Embryonic facial prominence (tissue), 1 donor: ENCODE measurements around the gene GSTA2.
"Not testable (repeated sequence)": the region's sequence is repeated elsewhere in the genome, so short reads cannot be mapped to it uniquely, and the experiment has no call there.

Source experiments
- DNase-seq: peaks from one replicate; pipeline ENCODE4 v3.0.0-alpha.2; 2016; ENCODE audit errors: extremely low spot score

GSTA2 gene

DNA sequence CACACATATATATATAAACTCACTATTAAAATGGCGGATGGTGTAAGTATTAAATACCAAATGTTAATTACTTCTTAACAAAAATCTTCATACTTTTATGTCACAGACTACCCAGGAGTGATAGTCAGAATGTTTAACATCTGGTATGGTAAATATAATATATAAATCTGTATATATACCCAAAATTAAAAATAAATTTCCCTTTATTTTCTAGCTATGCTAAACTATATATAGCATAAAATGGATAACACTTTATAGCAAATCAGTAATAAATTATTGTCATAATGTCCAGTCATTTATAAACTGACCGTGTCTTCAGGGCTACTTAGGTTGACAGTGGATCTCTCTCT lies 37.1 kb downstream of the GSTA2 start:
- DNase-seq, result no peak

DNA sequence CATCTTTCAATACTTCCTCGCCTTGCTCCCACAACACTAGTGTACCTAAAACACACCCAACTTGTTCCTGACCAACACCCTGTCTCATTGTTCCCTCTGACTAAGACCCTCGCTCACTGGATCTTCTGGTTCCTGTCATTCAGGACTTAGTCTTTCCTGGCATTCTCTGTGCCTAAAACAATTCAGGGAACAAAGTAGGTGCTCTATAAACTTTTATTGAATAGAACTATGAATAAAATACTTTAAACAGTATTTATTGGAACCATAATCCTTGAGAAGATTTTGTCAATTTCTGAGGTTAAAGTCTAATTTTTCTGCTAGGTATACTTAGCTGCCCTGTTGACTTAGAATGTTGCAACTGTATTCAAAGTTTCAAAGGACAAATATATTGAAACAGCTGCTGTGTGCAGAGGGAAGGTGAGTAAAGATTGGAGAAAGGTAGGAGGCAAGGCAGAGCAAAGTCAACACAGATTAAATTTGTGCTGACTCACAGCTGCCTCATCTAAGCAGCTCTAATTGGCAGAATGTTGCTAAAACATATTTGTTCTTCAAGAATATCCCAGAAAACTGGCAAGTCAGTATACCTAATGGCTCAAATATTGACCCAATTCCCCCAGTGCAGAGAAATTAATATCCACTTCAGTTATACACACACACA lies 37.6 kb downstream of the GSTA2 start:
- no peak for DNase-seq

DNA sequence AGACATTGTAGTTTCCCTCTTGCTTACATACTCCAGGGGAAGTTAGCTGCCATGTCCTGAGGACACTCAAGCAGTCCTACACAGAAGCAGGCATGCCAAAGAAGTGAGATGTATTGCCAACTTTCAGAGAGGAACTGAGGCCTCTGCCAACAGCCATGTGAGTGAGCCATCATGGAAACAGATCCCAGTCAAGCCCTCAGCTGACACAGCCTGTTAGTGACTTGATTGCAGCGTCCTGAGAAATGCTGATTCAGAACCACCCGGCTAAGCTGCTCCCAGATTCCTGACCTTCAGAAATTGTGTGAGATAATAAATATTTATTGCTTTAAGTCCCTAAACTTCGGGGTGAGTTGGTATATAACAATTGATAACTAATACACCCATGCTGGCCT lies 38.1 kb downstream of the GSTA2 start:
- DNase-seq, result no peak

DNA sequence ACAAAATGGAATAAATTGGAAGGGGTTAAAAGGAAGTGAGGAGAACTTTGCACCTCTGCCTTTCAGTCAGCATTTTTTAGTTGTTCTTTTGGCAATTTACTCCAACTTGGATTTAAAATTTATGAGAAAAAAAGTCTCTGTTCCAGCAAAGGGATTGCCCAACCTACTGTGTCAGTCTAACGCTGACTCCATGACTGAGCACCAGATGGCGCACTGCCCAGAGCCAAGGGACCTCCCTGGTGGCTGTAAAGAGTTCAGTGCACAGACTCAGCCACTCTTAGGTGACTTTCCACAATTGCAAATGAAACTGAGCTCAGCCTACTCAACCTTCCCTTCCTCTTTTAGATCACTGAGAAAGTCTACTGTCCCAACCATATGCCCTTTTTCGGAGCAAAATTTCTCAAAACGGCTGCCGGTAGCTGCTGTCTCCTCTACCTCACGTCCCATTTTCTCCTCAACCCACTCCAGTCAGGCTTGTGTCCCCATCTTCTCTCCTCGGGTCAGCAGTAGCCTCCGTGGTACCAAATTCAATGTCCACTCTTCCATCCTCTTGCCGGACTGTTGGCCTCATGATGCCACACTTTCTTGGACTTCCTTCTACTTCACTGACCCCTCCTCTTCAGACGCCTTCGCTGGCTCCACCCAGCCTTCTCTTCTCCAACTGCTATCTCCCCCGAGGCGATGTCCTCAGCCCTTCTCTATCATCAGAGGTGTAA lies 38.7 kb downstream of the GSTA2 start:
- no peak for DNase-seq

DNA sequence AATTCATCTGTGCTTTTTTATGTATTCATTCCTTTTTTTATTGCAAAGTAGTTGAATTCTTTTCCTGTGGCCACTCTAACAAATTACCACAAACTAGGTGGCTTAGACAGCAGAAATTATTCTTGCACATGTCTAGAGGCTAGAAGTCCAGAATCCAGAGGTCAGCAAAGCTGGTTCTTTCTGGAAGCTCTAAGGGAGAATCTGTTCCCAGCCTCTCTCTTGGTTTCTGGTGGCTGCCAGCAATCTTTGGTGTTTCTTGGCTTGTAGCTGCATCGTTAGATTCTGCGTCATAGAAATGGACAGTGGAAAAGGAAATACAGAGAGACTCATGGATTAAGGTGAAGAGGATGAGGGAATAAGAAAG lies 39.3 kb downstream of the GSTA2 start:
- DNase-seq, result no peak

DNA sequence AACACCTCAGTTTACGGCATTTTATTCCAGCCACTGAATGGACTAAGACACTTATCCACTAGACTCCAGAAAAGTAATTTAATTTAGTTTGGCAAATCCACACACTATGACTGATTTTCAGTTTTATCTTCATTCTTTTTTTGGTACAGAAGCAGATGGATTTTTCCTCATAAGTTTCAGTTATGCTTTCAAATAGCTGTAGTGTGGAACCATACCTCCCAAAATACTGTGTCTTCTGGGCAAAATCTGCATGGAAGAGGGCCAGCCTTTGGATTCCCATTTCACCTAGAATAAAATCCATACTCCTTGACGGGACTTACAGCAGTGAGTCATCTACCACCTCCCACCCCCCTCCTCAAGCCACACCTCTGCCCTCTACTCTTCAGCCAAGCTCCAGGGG lies 43.0 kb downstream of the GSTA2 start:
- no peak for DNase-seq

DNA sequence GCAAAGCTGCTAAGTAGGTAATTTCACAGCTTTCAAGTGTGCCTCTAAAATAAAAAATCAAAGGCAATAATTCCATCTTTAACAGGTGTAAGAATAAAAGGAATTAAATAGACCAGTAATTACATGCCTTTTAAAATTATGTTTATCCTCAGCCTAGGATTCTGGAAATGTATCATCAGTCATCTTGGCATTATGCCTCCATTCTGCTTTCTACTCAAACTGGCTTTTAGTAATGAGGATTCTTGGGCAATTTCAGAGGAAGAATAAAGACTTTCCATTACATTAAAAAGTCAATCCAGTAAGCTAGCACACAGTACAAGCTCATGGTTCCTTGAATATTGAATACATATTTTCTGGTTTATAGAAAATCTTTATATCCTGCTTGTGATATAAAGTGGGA lies 44.7 kb downstream of the GSTA2 start:
- DNase-seq, result no peak

DNA sequence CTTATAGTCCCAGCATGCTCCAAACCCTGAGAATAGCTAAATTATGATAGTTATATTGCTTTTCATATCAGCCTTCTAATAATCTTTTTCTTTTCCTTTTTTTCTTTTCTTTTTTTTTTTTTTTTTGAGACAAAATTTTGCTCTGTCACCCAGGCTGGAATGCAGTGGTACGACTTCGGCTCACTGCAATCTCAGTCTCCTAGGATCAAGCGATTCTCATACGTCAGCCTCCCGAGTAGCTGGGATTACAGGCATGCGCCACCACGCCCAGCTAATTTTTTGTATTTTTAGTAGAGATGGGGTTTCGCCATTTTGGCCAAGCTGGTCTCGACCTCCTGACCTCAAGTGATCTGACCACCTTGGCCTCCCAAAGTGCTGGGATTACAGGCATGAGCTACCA lies 48.5 kb downstream of the GSTA2 start:
- DNase-seq, result not testable (repeated sequence)

DNA sequence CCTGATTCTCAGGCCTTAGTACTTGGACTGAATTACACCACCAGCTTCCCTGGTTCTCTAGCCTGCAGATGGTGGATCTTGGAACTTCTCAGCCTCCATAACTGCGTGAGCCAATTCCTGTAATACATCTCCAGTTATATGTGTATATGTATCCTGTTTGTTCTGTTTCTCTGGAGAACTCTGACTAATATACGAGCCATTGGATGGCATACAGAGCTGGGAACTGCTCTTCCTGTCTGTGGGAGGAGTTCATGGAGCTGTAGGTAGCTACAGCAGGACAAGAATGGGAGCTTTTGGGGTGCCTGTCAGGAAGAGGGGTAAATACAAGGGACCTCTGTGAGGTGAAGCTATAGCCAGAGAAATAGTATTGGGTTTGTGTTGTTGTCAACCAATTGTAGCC lies 51.1 kb downstream of the GSTA2 start:
- no peak for DNase-seq

DNA sequence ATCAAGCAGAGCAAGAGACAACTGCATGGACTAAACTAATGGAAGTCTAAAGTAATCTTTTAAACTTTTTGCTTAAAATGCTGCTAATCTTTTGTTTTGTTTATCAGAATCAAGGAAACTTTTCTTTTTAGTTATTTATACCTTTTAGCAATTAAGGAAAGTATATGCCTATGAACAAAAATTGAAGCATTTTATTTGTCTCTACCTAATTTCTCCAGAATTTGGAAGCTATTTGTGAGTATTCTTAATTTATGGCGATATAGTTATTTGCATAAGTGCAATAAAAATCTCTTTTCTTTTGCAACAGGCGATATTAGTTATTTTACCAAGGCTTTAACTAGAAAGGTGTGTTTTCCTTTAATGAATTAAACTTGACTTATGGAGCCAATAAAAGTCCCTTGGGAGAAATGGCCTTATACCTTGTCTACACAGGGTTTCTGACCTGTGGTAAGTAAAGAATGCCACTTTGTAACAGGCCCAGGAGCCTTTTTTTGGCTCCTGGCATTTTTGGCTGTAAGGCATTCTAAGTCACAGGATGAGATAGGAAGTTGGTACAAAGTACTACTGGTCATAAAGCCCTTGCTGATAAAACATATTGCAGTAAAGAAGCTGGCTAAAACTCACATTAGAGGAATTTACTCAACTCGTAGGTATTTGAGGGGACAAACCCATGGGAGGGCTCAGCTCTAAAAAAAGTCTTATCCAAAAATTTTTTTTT lies 55.2 kb downstream of the GSTA2 start:
- DNase-seq, result no peak

DNA sequence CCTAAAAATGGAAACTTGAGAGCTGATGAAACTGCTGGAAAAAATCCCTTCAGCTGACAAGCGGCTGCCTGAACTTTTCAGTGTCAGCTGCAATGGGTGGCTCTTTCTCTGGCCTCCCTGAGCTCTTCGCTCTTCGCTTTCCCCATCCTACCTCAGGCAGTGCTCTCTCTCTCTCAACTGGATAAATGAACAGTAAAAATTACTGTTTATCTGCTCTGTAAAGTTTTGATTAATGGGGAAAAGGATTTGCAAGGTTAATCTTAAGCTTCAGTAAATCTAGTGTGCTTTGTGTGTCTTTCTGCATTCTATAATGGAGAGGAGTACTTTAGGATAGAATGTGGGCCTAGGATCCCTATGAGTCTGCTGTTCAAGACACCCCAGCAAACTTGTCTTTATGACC lies 57.3 kb downstream of the GSTA2 start:
- no peak for DNase-seq

DNA sequence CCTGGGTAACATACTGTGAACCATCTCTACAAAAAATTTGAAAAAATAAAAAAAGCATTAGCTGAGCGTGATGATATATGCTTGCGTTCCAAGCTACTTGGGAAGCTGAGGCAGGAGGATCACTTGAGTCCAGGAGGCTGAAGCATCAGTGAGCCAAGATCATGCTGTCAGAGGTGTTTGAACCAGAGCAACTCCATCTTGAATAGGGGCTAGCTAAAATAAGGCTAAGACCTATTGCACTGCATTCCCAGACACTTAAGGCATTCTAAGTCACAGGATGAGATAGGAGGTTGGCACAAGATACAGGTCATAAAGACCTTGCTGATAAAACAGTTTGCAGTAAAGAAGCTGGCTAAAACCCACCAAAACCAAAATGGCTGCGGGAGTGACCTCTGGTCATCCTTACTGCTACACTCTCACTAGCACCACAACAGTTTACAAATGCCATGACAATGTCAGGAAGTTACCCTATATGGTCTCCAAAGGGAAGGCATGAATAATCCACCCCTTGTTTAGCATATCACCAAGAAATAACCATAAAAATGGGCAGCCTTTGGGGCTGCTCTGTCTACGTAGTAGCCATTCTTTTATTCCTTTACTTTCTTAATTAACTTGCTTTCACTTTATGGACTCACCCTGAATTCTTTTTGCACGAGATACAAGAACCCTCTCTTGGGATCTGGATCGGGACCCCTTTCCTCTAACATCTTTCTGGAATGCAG lies 58.3 kb downstream of the GSTA2 start:
- DNase-seq, result not testable (repeated sequence)

DNA sequence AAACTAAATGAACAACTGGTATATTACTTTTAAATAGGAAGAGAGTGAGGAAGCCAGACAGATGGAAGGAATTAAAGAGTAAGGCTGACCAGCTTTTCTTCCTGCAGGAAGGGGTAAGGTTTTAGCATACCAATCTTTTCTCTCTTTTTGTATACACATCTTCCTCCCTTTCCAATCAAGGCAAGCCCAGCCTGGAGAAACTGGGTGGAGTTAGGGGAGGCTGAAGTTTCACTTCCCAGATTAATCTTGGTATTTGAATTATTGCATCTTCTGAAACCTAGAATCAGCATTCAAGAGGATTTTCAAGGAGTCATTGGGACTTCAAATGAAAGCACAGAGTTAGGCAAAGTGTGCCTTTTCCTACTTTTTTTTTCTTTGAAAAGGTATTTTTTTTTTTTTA lies 59.2 kb downstream of the GSTA2 start:
- no peak for DNase-seq
